HL-60/S4 (cell line): ENCODE measurements around the gene TSPAN11.
"Not testable (repeated sequence)": the region's sequence is repeated elsewhere in the genome, so short reads cannot be mapped to it uniquely, and the experiment has no call there.

Source experiments
- in situ Hi-C: fragments of 300-500 bp; cut with MboI; formaldehyde crosslinking; loops from 2 replicates; pipeline ENCODE4 v1.14.3; 2022; ENCODE audit warnings: low sequenced_read_pairs

TSPAN11 gene

GRCh38 chr12:31000751-31001150 lies 74.2 kb downstream of the TSPAN11 start:
- in situ Hi-C loops, result no loop called here

- in situ Hi-C loops, result no loop called here
These were observed 75.2 kb downstream of the TSPAN11 start for GRCh38 chr12:31001581-31002360.

GRCh38 chr12:31002361-31002725 lies 75.8 kb downstream of the TSPAN11 start:
- in situ Hi-C loops, result no loop called here

- in situ Hi-C loops, result no loop called here
These were observed 76.5 kb downstream of the TSPAN11 start for GRCh38 chr12:31002999-31003398.

- in situ Hi-C loops, result no loop called here
These were observed 77.5 kb downstream of the TSPAN11 start for GRCh38 chr12:31003861-31004640.

- in situ Hi-C loops, result no loop called here
These were observed 78.1 kb downstream of the TSPAN11 start for GRCh38 chr12:31004666-31005065.

- in situ Hi-C loops, result no loop called here
These were observed 78.9 kb downstream of the TSPAN11 start for GRCh38 chr12:31005256-31005943.

- in situ Hi-C loops, result no loop called here
These were observed 79.4 kb downstream of the TSPAN11 start for GRCh38 chr12:31005944-31006361.

- in situ Hi-C loops, result no loop called here
These were observed 80.0 kb downstream of the TSPAN11 start for GRCh38 chr12:31006416-31007152.

GRCh38 chr12:31007153-31007495 lies 80.6 kb downstream of the TSPAN11 start:
- in situ Hi-C loops, result no loop called here

GRCh38 chr12:31007636-31008175 lies 81.2 kb downstream of the TSPAN11 start:
- in situ Hi-C loops, result no loop called here

GRCh38 chr12:31008241-31008761 lies 81.8 kb downstream of the TSPAN11 start:
- in situ Hi-C loops, result no loop called here

- in situ Hi-C loops, result no loop called here
These were observed 82.7 kb downstream of the TSPAN11 start for GRCh38 chr12:31008961-31009840.

- in situ Hi-C loops, result no loop called here
These were observed 83.4 kb downstream of the TSPAN11 start for GRCh38 chr12:31009976-31010375.

GRCh38 chr12:31011336-31011735 lies 84.8 kb downstream of the TSPAN11 start:
- in situ Hi-C loops, result no loop called here

GRCh38 chr12:31011746-31012566 lies 85.4 kb downstream of the TSPAN11 start:
- in situ Hi-C loops, result no loop called here

- in situ Hi-C loops, result not testable (repeated sequence)
These were observed 86.0 kb downstream of the TSPAN11 start for GRCh38 chr12:31012567-31012891.

GRCh38 chr12:31015215-31015614 lies 88.7 kb downstream of the TSPAN11 start:
- in situ Hi-C loops, result no loop called here

GRCh38 chr12:31016057-31016456 lies 89.5 kb downstream of the TSPAN11 start:
- in situ Hi-C loops, result no loop called here
